H9 (cell line): ENCODE data around the gene PSKH1. TPM values are rescaled to one million over a fixed set of nuclear protein-coding genes. Genes with fewer than 3 reads are reported as not detected.

Experiments used
- DNase-seq: peaks from one replicate; pipeline ENCODE4 v3.0.0-alpha.2; 2017
- H2AFZ ChIP-seq: one replicate; pipeline ENCODE4 v1.6.1; 2013; ENCODE audit warnings: mild to moderate bottlenecking, low read length, control low read depth, moderate library complexity
- H2AK5ac ChIP-seq: 2 replicates; pipeline ENCODE4 v1.6.1; 2013; ENCODE audit warnings: low read length, control low read depth, mixed read lengths; ENCODE audit not compliant: insufficient read length
- H2BK120ac ChIP-seq: one replicate; pipeline ENCODE4 v1.6.1; 2013; ENCODE audit warnings: low read depth, mild to moderate bottlenecking, low read length, control low read depth, inconsistent platforms; ENCODE audit not compliant: poor library complexity, severe bottlenecking
- H2BK12ac ChIP-seq: 2 replicates; pipeline ENCODE4 v1.6.1; 2013; ENCODE audit warnings: low read length, control low read depth, mixed read lengths, low read depth; ENCODE audit not compliant: insufficient read length
- H2BK15ac ChIP-seq: 2 replicates; pipeline ENCODE4 v1.6.1; 2013; ENCODE audit warnings: low read depth, low read length, control low read depth
- H2BK20ac ChIP-seq: one replicate; pipeline ENCODE4 v1.6.1; 2013; ENCODE audit warnings: low read depth, mild to moderate bottlenecking, low read length, control low read depth, inconsistent platforms; ENCODE audit not compliant: poor library complexity, severe bottlenecking
- H2BK5ac ChIP-seq: 2 replicates; pipeline ENCODE4 v1.6.1; 2013; ENCODE audit warnings: low read length, control low read depth, mixed read lengths; ENCODE audit not compliant: insufficient read length
- H3K14ac ChIP-seq: 2 replicates; pipeline ENCODE4 v1.6.1; 2013; ENCODE audit warnings: low read length, control low read depth; ENCODE audit not compliant: insufficient read depth
- H3K18ac ChIP-seq: 2 replicates; pipeline ENCODE4 v1.6.1; 2013; ENCODE audit warnings: low read depth, mild to moderate bottlenecking, mixed read lengths, low read length, control low read depth; ENCODE audit not compliant: insufficient read length
- H3K23ac ChIP-seq: 2 replicates; pipeline ENCODE4 v1.6.1; 2013; ENCODE audit warnings: low read length, control low read depth, mixed read lengths, low read depth; ENCODE audit not compliant: insufficient read length
- H3K23me2 ChIP-seq: 2 replicates; pipeline ENCODE4 v1.6.1; 2013; ENCODE audit warnings: low read depth, mild to moderate bottlenecking, mixed read lengths, low read length, control low read depth; ENCODE audit not compliant: insufficient read length, poor library complexity, severe bottlenecking
- H3K27ac ChIP-seq: 2 replicates; pipeline ENCODE4 v1.5.1; 2013; ENCODE audit warnings: low read length, control low read depth, mixed read lengths, low read depth; ENCODE audit not compliant: insufficient read length
- H3K27me3 ChIP-seq: 2 replicates; pipeline ENCODE4 v1.6.1; 2013; ENCODE audit warnings: low read length, control low read depth, inconsistent platforms; ENCODE audit not compliant: insufficient read depth
- H3K4ac ChIP-seq: 2 replicates; pipeline ENCODE4 v1.6.1; 2013; ENCODE audit warnings: low read depth, mild to moderate bottlenecking, control low read depth, inconsistent platforms, low read length, moderate library complexity
- H3K4me1 ChIP-seq: 2 replicates; pipeline ENCODE4 v1.6.1; 2013; ENCODE audit warnings: low read length, control low read depth, inconsistent platforms; ENCODE audit not compliant: insufficient read depth
- H3K4me2 ChIP-seq: 2 replicates; pipeline ENCODE4 v1.6.1; 2013; ENCODE audit warnings: low read length, control low read depth, mixed read lengths; ENCODE audit not compliant: insufficient read length, insufficient read depth
- H3K56ac ChIP-seq: 2 replicates; pipeline ENCODE4 v1.6.1; 2013; ENCODE audit warnings: low read depth, mild to moderate bottlenecking, mixed read lengths, low read length, control low read depth; ENCODE audit not compliant: insufficient read length
- H3K79me1 ChIP-seq: 2 replicates; pipeline ENCODE4 v1.6.1; 2013; ENCODE audit warnings: low read depth, mild to moderate bottlenecking, moderate library complexity, low read length, control low read depth, inconsistent platforms; ENCODE audit not compliant: insufficient read depth, poor library complexity, severe bottlenecking
- H3K79me2 ChIP-seq: 2 replicates; pipeline ENCODE4 v1.6.1; 2013; ENCODE audit warnings: low read length, control low read depth, inconsistent platforms; ENCODE audit not compliant: insufficient read depth
- H3K9ac ChIP-seq: 2 replicates; pipeline ENCODE4 v1.6.1; 2013; ENCODE audit warnings: low read length, control low read depth, mixed read lengths; ENCODE audit not compliant: insufficient read length; ENCODE audit errors: extremely low read depth
- H3K9me3 ChIP-seq: one replicate; pipeline ENCODE4 v1.6.1; 2013; ENCODE audit warnings: low read depth, low read length, inconsistent platforms; ENCODE audit not compliant: control insufficient read depth
- H3T11ph ChIP-seq: one replicate; pipeline ENCODE4 v1.6.1; 2013; ENCODE audit warnings: mild to moderate bottlenecking, low read length, control low read depth, inconsistent platforms
- H4K20me1 ChIP-seq: one replicate; pipeline ENCODE4 v1.6.1; 2013; ENCODE audit not compliant: control insufficient read depth, insufficient read length, insufficient read depth
- H4K5ac ChIP-seq: 2 replicates; pipeline ENCODE4 v1.6.1; 2013; ENCODE audit warnings: low read depth, mild to moderate bottlenecking, mixed read lengths, low read length, control low read depth; ENCODE audit not compliant: insufficient read length
- H4K8ac ChIP-seq: replicated peaks from 2 replicates; pipeline ENCODE4 v1.6.1; 2013; ENCODE audit warnings: low read length, control low read depth, mixed read lengths, low read depth; ENCODE audit not compliant: insufficient read length
- H4K91ac ChIP-seq: 2 replicates; pipeline ENCODE4 v1.6.1; 2013; ENCODE audit warnings: low read depth, mild to moderate bottlenecking, moderate library complexity, mixed read lengths, low read length, control low read depth; ENCODE audit not compliant: insufficient read length
- H3K27ac Mint-ChIP-seq, 3 experiments: 2 replicates in 2 of 3; 3 replicates in 1 of 3; pipeline ENCODE4 v1.8.0; 2020 to 2021; ENCODE audit warnings: mixed read lengths in 3 of 3, mild to moderate bottlenecking in 1 of 3, moderate library complexity in 1 of 3
- H3K27me3 Mint-ChIP-seq: 2 replicates; pipeline ENCODE4 v1.8.0; 2021; ENCODE audit warnings: low read depth, mild to moderate bottlenecking, moderate library complexity, mixed read lengths
- H3K36me3 Mint-ChIP-seq, 3 experiments: 2 replicates in 2 of 3; 3 replicates in 1 of 3; pipeline ENCODE4 v1.8.0; 2020 to 2021; ENCODE audit warnings: low read depth in 3 of 3, mixed read lengths in 3 of 3; ENCODE audit not compliant: insufficient read depth in 1 of 3
- H3K4me1 Mint-ChIP-seq, 2 experiments: 2 replicates each; pipeline ENCODE4 v1.8.0; 2020; ENCODE audit warnings: mixed read lengths in 2 of 2
- H3K4me3 Mint-ChIP-seq, 2 experiments: 2 replicates in 1 of 2; 3 replicates in 1 of 2; pipeline ENCODE4 v1.8.0; 2020 to 2021; ENCODE audit warnings: mild to moderate bottlenecking in 2 of 2, mixed read lengths in 2 of 2, moderate library complexity in 1 of 2
- H3K9me3 Mint-ChIP-seq, 2 experiments: 2 replicates in 1 of 2; 3 replicates in 1 of 2; pipeline ENCODE4 v1.8.0; 2020; ENCODE audit warnings: mild to moderate bottlenecking in 2 of 2, mixed read lengths in 2 of 2, moderate library complexity in 1 of 2
- WGBS: extraction: QIAGEN DNeasy Blood & Tissue Kit; methylation state at CpG from one replicate; pipeline ENCODE4 v1.1.7; 2013; ENCODE audit warnings: missing lambda C conversion rate, low lambda C conversion rate, mixed read lengths; ENCODE audit not compliant: insufficient read length; ENCODE audit errors: extremely low coverage; 5-methylcytosine and 5-hydroxymethylcytosine counted together
- total RNA-seq: library from RNA; stranded (reverse); gene quantifications from 2 replicates; pipeline ENCODE4 v1.2.1, GENCODE V29; 2021
- TF ChIP-seq, protein P1 (sequence below): fragments of 200-600 bp; sonication (generic); conservative IDR thresholded peaks from 3 replicates; pipeline ENCODE4 v1.8.0; 2021; ENCODE audit warnings: antibody characterized with exemption, mild to moderate bottlenecking

PSKH1 gene
- total RNA-seq, 1 experiment from 2014 or later: 29.1 TPM

DNA sequence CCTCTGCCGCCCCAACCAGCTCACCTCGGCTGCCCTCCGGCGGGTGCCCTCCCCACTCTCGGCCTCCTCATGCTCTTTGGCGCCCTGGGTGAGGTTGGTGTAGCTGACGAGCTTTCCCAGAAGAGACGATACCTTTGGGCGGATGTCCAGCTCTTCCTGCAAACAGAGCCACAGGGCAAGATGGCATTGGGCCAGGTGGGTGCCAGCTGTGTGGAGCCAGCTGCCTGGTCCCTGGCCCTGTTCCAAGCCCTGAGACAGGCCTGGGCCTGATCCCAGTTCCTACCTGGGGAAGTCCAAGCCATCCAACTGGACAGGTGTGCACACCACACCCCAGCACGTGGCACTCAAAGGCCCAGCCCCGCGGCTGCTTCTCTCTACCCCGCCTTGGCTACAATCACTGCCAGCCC is 68.5 kb downstream of the PSKH1 start:
- Histone ChIP-seq H2BK20ac (no peak overlapping the region), H2AK5ac (no peak overlapping the region), H3K23ac (no peak overlapping the region), H3K27me3 (no peaks in the 10 kb centered on the region), H4K5ac (no peak overlapping the region), H3K18ac (no peak overlapping the region), H2BK120ac (no peak overlapping the region), H3K56ac (no peak overlapping the region), H2BK12ac (no peak overlapping the region), H3K79me1 (peaks cover 4% of the 10 kb centered on the region), H3K4me1 (no peaks in the 10 kb centered on the region), H2BK5ac (no peak overlapping the region), H3K79me2 (no peaks in the 10 kb centered on the region; the same call in 1 of the 2 replicates), H4K91ac (no peak overlapping the region), H3T11ph (no peak overlapping the region), H2BK15ac (no peak overlapping the region), H3K9me3 (no peaks in the 10 kb centered on the region), H4K8ac (no peak overlapping the region), H3K4ac (no peak overlapping the region), H3K27ac (no peak overlapping the region), H3K9ac (no peak overlapping the region), H4K20me1 (peaks cover 3% of the 10 kb centered on the region), H2AFZ (no peak overlapping the region), H3K4me2 (no peak overlapping the region), H3K23me2 (no peaks in the 10 kb centered on the region), H3K14ac (no peak overlapping the region)
- Mint-ChIP-seq H3K9me3 (no peaks in the 10 kb centered on the region), H3K27ac (no peak overlapping the region), H3K4me3 (no peak overlapping the region), H3K27me3 (no peaks in the 10 kb centered on the region), H3K4me1 (peaks cover 17 to 25% of the 10 kb centered on the region in 2 experiments), H3K36me3 (peaks cover 14 to 72% (median 35%) of the 10 kb centered on the region in 3 experiments)
- TF ChIP-seq, protein P1, sequence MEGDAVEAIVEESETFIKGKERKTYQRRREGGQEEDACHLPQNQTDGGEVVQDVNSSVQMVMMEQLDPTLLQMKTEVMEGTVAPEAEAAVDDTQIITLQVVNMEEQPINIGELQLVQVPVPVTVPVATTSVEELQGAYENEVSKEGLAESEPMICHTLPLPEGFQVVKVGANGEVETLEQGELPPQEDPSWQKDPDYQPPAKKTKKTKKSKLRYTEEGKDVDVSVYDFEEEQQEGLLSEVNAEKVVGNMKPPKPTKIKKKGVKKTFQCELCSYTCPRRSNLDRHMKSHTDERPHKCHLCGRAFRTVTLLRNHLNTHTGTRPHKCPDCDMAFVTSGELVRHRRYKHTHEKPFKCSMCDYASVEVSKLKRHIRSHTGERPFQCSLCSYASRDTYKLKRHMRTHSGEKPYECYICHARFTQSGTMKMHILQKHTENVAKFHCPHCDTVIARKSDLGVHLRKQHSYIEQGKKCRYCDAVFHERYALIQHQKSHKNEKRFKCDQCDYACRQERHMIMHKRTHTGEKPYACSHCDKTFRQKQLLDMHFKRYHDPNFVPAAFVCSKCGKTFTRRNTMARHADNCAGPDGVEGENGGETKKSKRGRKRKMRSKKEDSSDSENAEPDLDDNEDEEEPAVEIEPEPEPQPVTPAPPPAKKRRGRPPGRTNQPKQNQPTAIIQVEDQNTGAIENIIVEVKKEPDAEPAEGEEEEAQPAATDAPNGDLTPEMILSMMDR: no peak
- DNase-seq: no peak
- WGBS: no CpG with 5 or more reads among the region's 13 CpGs
